NB4 (cell line): Measurements from ENCODE around the gene RELCH.

Experiments used
- CTCF ChIP-seq: IDR thresholded peaks from one replicate; pipeline ENCODE4 v1.5.1; 2012; ENCODE audit warnings: low read depth, low read length
- MAX ChIP-seq: IDR thresholded peaks from 2 replicates; pipeline ENCODE4 v1.6.1; 2011; ENCODE audit warnings: low read depth, low read length
- POLR2A ChIP-seq: IDR thresholded peaks from 2 replicates; pipeline ENCODE4 v1.6.1; 2011; ENCODE audit warnings: mild to moderate bottlenecking; ENCODE audit not compliant: insufficient read length; ENCODE audit errors: extremely low read depth

DNA sequence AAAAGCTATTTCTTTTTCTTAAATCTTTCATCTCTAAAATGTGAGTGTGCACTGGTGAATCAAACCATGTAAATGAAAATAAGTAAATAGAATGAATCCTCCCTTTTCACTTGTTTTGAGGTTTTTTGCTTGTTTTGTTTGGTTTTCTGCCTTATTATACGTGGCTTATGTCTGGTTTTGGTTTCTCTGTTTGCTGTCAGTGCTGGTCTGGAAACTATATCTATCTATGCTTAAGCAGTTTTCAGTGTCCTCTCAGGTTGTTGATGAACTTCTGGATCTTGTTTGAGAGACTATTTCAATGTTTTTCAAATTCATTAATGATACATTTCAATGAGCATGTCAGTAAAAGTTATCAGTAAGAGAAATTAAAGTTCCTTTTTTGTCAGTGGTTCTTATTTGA is 90.0 kb downstream of the RELCH start:
- TF ChIP-seq CTCF, result no peak
- TF ChIP-seq MAX, result no peak
- TF ChIP-seq POLR2A, result no peak
